Esophagus squamous epithelium (tissue), 4 donors: Measurements from ENCODE around the gene EEIG1.

Experiments
- CTCF ChIP-seq, 6 experiments: fragments of 450-650 bp in 4 of 6; fragments of 200-600 bp in 2 of 6; sonication (generic) in 2 of 6; IDR thresholded peaks; one replicate each; pipeline ENCODE4 v1.5.1; 2016 to 2019; ENCODE audit warnings: antibody characterized with exemption in 6 of 6, mild to moderate bottlenecking in 4 of 6, moderate library complexity in 4 of 6
- POLR2A ChIP-seq, 4 donors: fragments of 450-650 bp; IDR thresholded peaks; one replicate each; pipeline ENCODE4 v1.6.1; 2017; ENCODE audit warnings: antibody characterized with exemption in 4 of 4, mild to moderate bottlenecking in 4 of 4, moderate library complexity in 3 of 4

GRCh38 chr9:127941961-127942215, 38.9 kb downstream of the EEIG1 start:
- no peak for TF ChIP-seq CTCF (IDR thresholded peaks at IDR 0.05)
- TF ChIP-seq POLR2A (IDR thresholded peaks at IDR 0.05): no peak
